OCI-LY7 (cell line): ENCODE measurements around the gene DPF3. TPM values are rescaled to one million over a fixed set of nuclear protein-coding genes. Genes with fewer than 3 reads are reported as not detected.

ENCODE experiments used
- BruUV-seq: library from RNA; stranded (reverse); fragments of 400-500 nt; replicated peaks from 2 replicates; lab custom pipeline; 2021; lab: Mats Ljungman, UMichigan
- CTCF ChIA-PET: fragments of 300-600 bp; sonication (Branson Sonifier 250); formaldehyde crosslinking; loops from one replicate; lab custom pipeline; 2022; ENCODE audit warnings: antibody characterized with exemption; ENCODE audit not compliant: unreplicated experiment; lab: Charles Lee
- POLR2A ChIA-PET: fragments of 300-600 bp; sonication (Branson Sonifier 250); formaldehyde crosslinking; loops from one replicate; lab custom pipeline; 2022; ENCODE audit warnings: antibody characterized with exemption; lab: Charles Lee
- DNase-seq: peaks from one replicate; pipeline ENCODE4 v3.0.0-alpha.2; 2015; ENCODE audit warnings: low spot score
- H2AFZ ChIP-seq: fragments of 200-600 bp; sonication (generic), shearing (Covaris generic); 2 replicates; pipeline ENCODE4 v1.6.1; 2014; ENCODE audit warnings: mild to moderate bottlenecking, antibody characterized with exemption, low read length, moderate library complexity
- H3K27ac ChIP-seq: fragments of 200-600 bp; sonication (generic); 2 replicates; pipeline ENCODE4 v1.5.1; 2014; ENCODE audit warnings: mixed run types, low read depth, mild to moderate bottlenecking, moderate library complexity, low read length, inconsistent platforms; ENCODE audit not compliant: poor library complexity, severe bottlenecking
- H3K36me3 ChIP-seq: fragments of 200-600 bp; sonication (generic); 2 replicates; pipeline ENCODE4 v1.6.1; 2014; ENCODE audit warnings: mild to moderate bottlenecking, antibody characterized with exemption, low read length, moderate library complexity, mixed read lengths; ENCODE audit not compliant: insufficient read depth
- H3K4me1 ChIP-seq: fragments of 200-600 bp; sonication (generic); 2 replicates; pipeline ENCODE4 v1.5.1; 2014; ENCODE audit warnings: mild to moderate bottlenecking, low read length; ENCODE audit not compliant: insufficient read depth, poor library complexity, severe bottlenecking
- H3K4me2 ChIP-seq: fragments of 200-600 bp; sonication (generic); 2 replicates; pipeline ENCODE4 v1.6.1; 2014; ENCODE audit warnings: mild to moderate bottlenecking, low read length
- H3K4me3 ChIP-seq: fragments of 200-600 bp; sonication (generic); 2 replicates; pipeline ENCODE4 v1.5.1; 2014; ENCODE audit warnings: mild to moderate bottlenecking, low read depth, low read length; ENCODE audit not compliant: poor library complexity, severe bottlenecking
- H3K79me2 ChIP-seq: fragments of 200-600 bp; sonication (generic); 2 replicates; pipeline ENCODE4 v1.6.1; 2016; ENCODE audit warnings: low read depth, mild to moderate bottlenecking, low read length, moderate library complexity, mixed read lengths; ENCODE audit not compliant: insufficient read depth
- H3K9me2 ChIP-seq: fragments of 200-600 bp; sonication (generic); 2 replicates; pipeline ENCODE4 v1.6.1; 2016; ENCODE audit warnings: mild to moderate bottlenecking, low read length, mixed read lengths; ENCODE audit not compliant: insufficient read depth
- H3K9me3 ChIP-seq: fragments of 200-600 bp; sonication (generic); 2 replicates; pipeline ENCODE4 v1.6.1; 2014; ENCODE audit warnings: mild to moderate bottlenecking, mixed run types, low read length, mixed read lengths
- H4K20me1 ChIP-seq: fragments of 200-600 bp; sonication (generic); 2 replicates; pipeline ENCODE4 v1.6.1; 2014; ENCODE audit warnings: mild to moderate bottlenecking, antibody characterized with exemption, low read length, moderate library complexity, mixed read lengths; ENCODE audit not compliant: insufficient read depth
- CTCF ChIP-seq: fragments of 200-600 bp; sonication (generic); conservative IDR thresholded peaks from 2 replicates; pipeline ENCODE4 v1.5.1; 2014; ENCODE audit warnings: mild to moderate bottlenecking, antibody characterized with exemption, low read length, moderate library complexity, mixed read lengths
- EZH2phosphoT487 ChIP-seq: fragments of 200-600 bp; sonication (generic); IDR thresholded peaks from 2 replicates; pipeline ENCODE4 v1.6.1; 2018; ENCODE audit warnings: low read depth, borderline replicate concordance, mild to moderate bottlenecking, mixed run types, antibody characterized with exemption, low read length, moderate library complexity, mixed read lengths
- intact Hi-C: fragments of 100-400 bp; cut with micrococcal nuclease; formaldehyde crosslinking; loops from one replicate; pipeline ENCODE4 v1.10.0; 2022; ENCODE audit not compliant: unreplicated experiment
- total RNA-seq, 2 experiments: library from RNA; depleted of rRNA in 1 of 2; stranded (reverse); fragments of >200 nt in 1 of 2; shearing (Covaris generic) in 1 of 2; gene quantifications; 2 replicates each; pipeline ENCODE4 v1.2.3, GENCODE V29; 2014 to 2022

Gene DPF3
- total RNA-seq, 2 experiments from 2014 or later = 0.42 TPM; not detected in 1

DNA sequence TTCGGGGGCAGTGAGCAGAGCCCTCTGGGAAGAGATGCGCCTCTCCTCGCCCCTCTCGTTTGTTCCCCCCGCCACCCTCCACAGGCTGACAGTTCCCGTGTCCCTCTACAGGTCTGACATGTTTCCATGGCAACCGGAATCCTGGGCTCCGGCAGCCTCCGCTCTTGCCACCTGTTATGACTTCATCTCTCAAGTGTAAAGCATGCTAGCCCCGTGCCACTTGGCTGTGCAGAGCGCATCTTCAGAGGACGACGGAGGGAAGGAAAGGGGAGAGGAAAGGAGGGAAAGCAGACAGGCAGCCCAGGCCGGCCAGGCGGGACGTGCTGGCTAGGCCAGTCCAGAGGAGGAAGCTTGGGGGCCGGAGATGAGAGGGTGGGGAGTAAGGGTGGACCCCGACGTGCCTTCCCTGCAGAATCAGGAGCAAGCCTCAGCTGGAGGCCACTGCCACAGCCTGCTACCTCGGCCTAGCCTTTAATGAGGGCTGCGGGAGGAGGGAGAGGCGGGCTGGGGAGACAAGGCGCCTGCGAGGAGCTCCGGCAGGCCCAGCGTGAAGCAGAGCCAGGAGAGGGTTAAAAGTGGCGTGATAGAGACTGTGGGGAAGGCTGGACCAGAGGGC lies 214.3 kb downstream of the DPF3 start:
- Histone ChIP-seq H3K27ac (no peak overlapping the region), H3K79me2 (no peaks in the 10 kb centered on the region), H3K36me3 (no peaks in the 10 kb centered on the region), H3K9me2 (no peaks in the 10 kb centered on the region), H3K4me1 (no peaks in the 10 kb centered on the region), H4K20me1 (no peaks in the 10 kb centered on the region), H3K9me3 (no peaks in the 10 kb centered on the region), H2AFZ (no peak overlapping the region), H3K4me3 (no peak overlapping the region), H3K4me2 (no peak overlapping the region)
- no peak for DNase-seq
- CTCF ChIA-PET = no interaction called here
- intact Hi-C loops = no loop called here
- no TSS peak for BruUV-seq
- TF ChIP-seq EZH2phosphoT487 (no peak), CTCF (no peak)
- POLR2A ChIA-PET = no interaction called here

- no peaks in the 10 kb centered on the region for H3K36me3 ChIP-seq
- no TSS peak for BruUV-seq
These were observed 214.8 kb downstream of the DPF3 start for GRCh38 chr14:72679141-72679535.

More at GRCh38 chr14:72679141-72679535, 214.8 kb downstream of the DPF3 start:
- H3K4me3 ChIP-seq = no peak overlapping the region
- intact Hi-C loops = no loop called here
- H2AFZ ChIP-seq = no peak overlapping the region
- CTCF ChIA-PET = no interaction called here
- H3K4me2 ChIP-seq = no peak overlapping the region
- H3K4me1 ChIP-seq = no peaks in the 10 kb centered on the region
- POLR2A ChIA-PET = interaction anchor here (0.7 kb wide), 1 partner anchor 133 kb away, joined by 3 read pairs; no protein-coding TSS in a partner anchor
- H3K9me2 ChIP-seq = no peaks in the 10 kb centered on the region
- H3K9me3 ChIP-seq = no peaks in the 10 kb centered on the region
- no peak for DNase-seq
- no peaks in the 10 kb centered on the region for H3K79me2 ChIP-seq
- no peaks in the 10 kb centered on the region for H4K20me1 ChIP-seq
- TF ChIP-seq CTCF = no peak
- no peak for TF ChIP-seq EZH2phosphoT487
- no peak overlapping the region for H3K27ac ChIP-seq
